Osteocyte (in vitro differentiated cells): ENCODE measurements around the gene BMPR1A. TPM values are rescaled to one million over a fixed set of nuclear protein-coding genes. Genes with fewer than 3 reads are reported as not detected.
A peak's percentile ranks its signal among the peaks of the same experiment; 100 is the strongest.

Experiments
- DNase-seq: peaks from one replicate; pipeline ENCODE4 v3.0.0; 2021; ENCODE audit warnings: mixed read lengths; ENCODE audit not compliant: unreplicated experiment; ENCODE audit errors: extremely low spot score
- H3K27ac Mint-ChIP-seq: one replicate; pipeline ENCODE4 v1.8.0; 2021; ENCODE audit warnings: mild to moderate bottlenecking, mixed read lengths; ENCODE audit not compliant: unreplicated experiment
- H3K27me3 Mint-ChIP-seq: one replicate; pipeline ENCODE4 v1.8.0; 2021; ENCODE audit warnings: mixed read lengths; ENCODE audit not compliant: unreplicated experiment
- H3K36me3 Mint-ChIP-seq: one replicate; pipeline ENCODE4 v1.8.0; 2021; ENCODE audit warnings: mixed read lengths; ENCODE audit not compliant: unreplicated experiment
- H3K4me1 Mint-ChIP-seq: one replicate; pipeline ENCODE4 v1.8.0; 2021; ENCODE audit warnings: mixed read lengths; ENCODE audit not compliant: unreplicated experiment
- H3K4me3 Mint-ChIP-seq: one replicate; pipeline ENCODE4 v1.8.0; 2021; ENCODE audit warnings: mild to moderate bottlenecking, moderate library complexity, mixed read lengths; ENCODE audit not compliant: unreplicated experiment
- H3K9me3 Mint-ChIP-seq: one replicate; pipeline ENCODE4 v1.8.0; 2021; ENCODE audit warnings: mixed read lengths; ENCODE audit not compliant: unreplicated experiment
- CTCF ChIP-seq: fragments of 200-600 bp; sonication (generic); IDR thresholded peaks from 2 replicates; pipeline ENCODE4 v1.5.0; 2021; ENCODE audit warnings: antibody characterized with exemption, mild to moderate bottlenecking, moderate library complexity
- total RNA-seq: library from RNA; stranded (reverse); gene quantifications from 2 replicates; pipeline ENCODE4 v1.2.1, GENCODE V29; 2021

BMPR1A gene
- total RNA-seq, 1 donor from 2014 or later: 75.5 TPM

DNA sequence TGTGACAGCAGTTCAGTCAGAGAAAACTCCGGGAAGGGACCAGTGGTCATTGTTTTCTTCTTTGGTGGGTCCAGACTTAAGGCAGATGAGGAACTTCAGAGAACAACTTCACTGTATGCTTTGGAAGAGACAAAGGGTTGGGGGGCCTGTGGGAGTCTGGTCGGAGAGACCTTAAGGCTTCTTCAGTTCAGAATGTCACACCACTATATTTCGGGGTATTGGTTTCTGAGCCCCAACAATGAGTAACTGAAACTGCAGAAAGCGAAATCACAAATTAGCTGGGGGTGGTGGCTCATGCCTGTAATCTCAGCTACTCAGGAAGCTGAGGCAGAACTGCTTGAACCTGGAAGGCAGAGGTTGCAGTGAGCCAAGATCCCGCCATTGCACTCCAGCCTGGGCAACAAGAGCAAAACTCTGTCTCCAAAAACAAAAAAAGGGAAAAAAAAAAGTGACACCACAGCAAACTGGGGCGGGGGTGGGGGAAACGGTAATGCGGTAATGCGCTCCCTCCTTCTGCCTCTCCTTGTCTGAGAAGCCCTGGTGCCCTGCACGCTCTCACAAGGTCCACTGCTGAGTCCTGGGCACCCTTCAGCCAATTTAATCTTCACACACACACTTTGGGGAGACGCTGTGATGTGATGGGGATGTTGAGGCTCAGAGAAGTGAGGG is 209.7 kb downstream of the BMPR1A start:
- no peak for TF ChIP-seq CTCF
- Mint-ChIP-seq H3K27me3 (no peaks in the 10 kb centered on the region), H3K36me3 (no peaks in the 10 kb centered on the region), H3K4me1 (peaks cover 27% of the 10 kb centered on the region), H3K4me3 (no peak overlapping the region), H3K9me3 (no peaks in the 10 kb centered on the region), H3K27ac (peak overlapping the region; percentile 41)
- peak; percentile 15 for DNase-seq

DNA sequence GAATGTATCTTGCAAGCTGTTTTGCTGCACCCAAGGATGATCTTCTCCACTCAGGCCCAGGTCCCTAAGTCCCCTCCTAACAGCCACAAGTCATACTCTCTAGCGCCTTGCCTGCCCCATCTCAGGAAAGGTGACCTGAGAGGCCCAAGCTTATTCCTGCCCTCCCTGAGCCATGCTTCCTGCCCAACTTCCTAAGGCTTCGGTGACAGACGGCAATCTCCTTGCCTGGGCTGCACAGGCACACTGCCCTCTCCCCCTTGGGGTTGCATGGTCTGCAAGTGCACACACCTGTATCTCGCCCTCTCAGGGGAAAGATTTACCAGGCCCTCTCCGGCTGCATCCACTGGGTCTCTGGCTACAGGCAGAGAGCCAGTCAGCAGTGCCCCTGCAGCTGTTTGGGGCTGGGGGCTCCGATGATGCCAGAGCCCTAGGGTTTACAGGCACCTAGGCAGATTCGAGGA is 211.1 kb downstream of the BMPR1A start:
- Mint-ChIP-seq H3K9me3 (no peaks in the 10 kb centered on the region), H3K27me3 (no peaks in the 10 kb centered on the region), H3K36me3 (no peaks in the 10 kb centered on the region), H3K27ac (no peak overlapping the region), H3K4me1 (peaks cover 37% of the 10 kb centered on the region), H3K4me3 (no peak overlapping the region)
- TF ChIP-seq CTCF: no peak
- peak; percentile 82 for DNase-seq

DNA sequence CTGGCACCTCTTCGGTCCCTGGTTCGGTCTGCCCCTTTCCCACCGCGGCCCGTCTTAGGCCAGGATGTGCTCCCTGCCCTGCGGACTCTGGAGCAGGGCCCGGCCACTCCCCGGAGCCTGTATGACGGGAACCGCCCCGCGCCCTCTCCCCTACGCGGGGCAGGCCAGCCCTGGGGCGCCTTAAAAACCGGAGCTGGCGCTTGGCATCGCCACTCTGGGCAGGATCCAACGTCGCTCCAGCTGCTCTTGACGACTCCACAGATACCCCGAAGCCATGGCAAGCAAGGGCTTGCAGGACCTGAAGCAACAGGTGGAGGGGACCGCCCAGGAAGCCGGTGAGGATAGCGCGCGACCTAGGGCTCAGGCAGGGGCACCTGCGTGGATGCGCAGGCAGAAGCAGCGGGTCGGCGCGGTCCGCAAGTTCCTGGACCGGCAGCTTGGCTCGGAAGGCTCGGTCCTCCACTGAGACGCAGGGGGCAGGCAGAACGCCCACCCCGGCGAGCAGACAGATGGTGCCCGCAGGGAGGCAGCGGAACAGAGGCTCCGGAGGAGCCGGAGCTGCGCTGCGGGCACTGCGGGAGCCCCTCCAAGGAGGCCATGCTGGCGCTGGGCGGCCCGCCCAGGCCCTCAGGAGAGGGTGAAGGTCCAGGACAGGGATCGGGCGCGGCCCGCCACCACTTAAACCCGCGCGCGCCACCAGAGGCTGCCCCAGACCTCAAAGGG is 212.0 kb downstream of the BMPR1A start, which contains the start of gene ADIRF:
Gene ADIRF (plus strand): TSS at position 212 of the 723 bp plus-strand sequence. CDS start 63 bp downstream, at position 275.
- Mint-ChIP-seq H3K4me1 (peaks cover 40% of the 10 kb centered on the region), H3K9me3 (no peaks in the 10 kb centered on the region)
- DNase-seq: peak; percentile 82

GRCh38 chr10:86968994-86969355 is 212.6 kb downstream of the BMPR1A start:
- Mint-ChIP-seq H3K9me3 (no peaks in the 10 kb centered on the region), H3K36me3 (no peaks in the 10 kb centered on the region), H3K4me3 (no peak overlapping the region), H3K4me1 (peaks cover 40% of the 10 kb centered on the region), H3K27ac (peak overlapping the region; percentile 97), H3K27me3 (no peaks in the 10 kb centered on the region)
- no peak for DNase-seq
- TF ChIP-seq CTCF: no peak

More for the DNA sequence above, 212.0 kb downstream of the BMPR1A start, which contains the start of gene ADIRF:
- H3K4me3 Mint-ChIP-seq: no peak within 1 kb of the TSS
- no peaks in the 10 kb centered on the region for H3K36me3 Mint-ChIP-seq
- H3K27me3 Mint-ChIP-seq: no peaks in the 10 kb centered on the region
- H3K27ac Mint-ChIP-seq: peak within 1 kb of the TSS; percentile 97
- no peak for TF ChIP-seq CTCF

- H3K27ac Mint-ChIP-seq: peak overlapping the region; percentile 97
- peak; percentile 69 for DNase-seq
Measured at GRCh38 chr10:86969421-86970041, 213.1 kb downstream of the BMPR1A start.

More at GRCh38 chr10:86969421-86970041, 213.1 kb downstream of the BMPR1A start:
- H3K4me1 Mint-ChIP-seq: peaks cover 45% of the 10 kb centered on the region
- no peaks in the 10 kb centered on the region for H3K27me3 Mint-ChIP-seq
- no peak overlapping the region for H3K4me3 Mint-ChIP-seq
- H3K9me3 Mint-ChIP-seq: no peaks in the 10 kb centered on the region
- H3K36me3 Mint-ChIP-seq: no peaks in the 10 kb centered on the region
- no peak for TF ChIP-seq CTCF
